NCI-H2171 (cell line): Measurements from ENCODE around the gene MYF6.

Experiments
- DNase-seq: peaks from one replicate; lab custom pipeline; 2025; lab: John Stamatoyannopoulos, UW

MYF6 gene

GRCh38 chr12:80707830-80708258 is 410 bp downstream of the MYF6 start:
- DNase-seq = no peak

- DNase-seq = no peak
These were observed 983 bp downstream of the MYF6 start for GRCh38 chr12:80708259-80708974.

- DNase-seq = no peak
These were observed 1.5 kb downstream of the MYF6 start for GRCh38 chr12:80708975-80709328.

DNA sequence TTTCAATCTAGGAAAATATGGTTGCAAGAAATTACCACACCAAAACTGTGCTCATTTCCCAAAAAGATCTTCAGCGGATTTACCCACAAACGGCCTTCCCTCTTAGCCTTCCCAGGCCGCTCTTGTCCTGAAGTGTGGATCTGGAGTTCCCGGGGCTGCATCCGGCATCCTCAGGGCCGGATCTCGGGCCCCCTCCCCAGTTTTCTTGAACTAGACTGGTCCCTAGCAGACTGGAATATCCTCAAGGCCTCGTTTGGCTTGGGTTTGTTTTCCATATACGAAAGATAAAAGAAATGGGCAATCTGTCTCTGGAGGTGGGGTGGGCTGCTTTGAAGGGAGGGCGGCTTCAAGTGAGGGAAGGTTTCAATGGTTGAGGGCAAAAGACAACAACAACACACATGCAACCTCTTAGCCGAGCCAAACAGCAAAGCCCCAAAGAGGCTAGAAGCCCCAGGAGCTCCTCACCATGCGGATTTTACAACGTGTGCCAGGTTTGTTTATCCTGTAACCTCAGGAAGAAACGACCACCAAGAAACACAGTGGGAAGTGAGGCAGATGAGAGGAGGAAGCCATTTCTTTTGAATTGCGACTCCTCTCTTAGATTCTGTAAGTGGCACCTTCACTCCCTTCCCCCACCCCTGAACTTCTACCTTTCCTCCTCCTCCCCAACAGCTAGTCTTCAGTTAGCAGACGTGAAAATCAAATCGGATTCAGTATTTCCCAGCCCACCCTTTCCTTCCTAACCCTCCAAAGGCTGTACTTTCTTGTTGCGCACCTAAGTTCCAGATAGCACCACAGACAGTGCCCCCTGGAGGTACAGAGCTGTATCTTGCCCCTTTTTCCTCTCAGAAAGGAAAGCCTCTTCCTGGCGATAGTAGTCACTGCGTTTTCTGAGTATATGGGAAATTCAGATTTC is 2.6 kb downstream of the MYF6 start:
- DNase-seq = no peak

DNA sequence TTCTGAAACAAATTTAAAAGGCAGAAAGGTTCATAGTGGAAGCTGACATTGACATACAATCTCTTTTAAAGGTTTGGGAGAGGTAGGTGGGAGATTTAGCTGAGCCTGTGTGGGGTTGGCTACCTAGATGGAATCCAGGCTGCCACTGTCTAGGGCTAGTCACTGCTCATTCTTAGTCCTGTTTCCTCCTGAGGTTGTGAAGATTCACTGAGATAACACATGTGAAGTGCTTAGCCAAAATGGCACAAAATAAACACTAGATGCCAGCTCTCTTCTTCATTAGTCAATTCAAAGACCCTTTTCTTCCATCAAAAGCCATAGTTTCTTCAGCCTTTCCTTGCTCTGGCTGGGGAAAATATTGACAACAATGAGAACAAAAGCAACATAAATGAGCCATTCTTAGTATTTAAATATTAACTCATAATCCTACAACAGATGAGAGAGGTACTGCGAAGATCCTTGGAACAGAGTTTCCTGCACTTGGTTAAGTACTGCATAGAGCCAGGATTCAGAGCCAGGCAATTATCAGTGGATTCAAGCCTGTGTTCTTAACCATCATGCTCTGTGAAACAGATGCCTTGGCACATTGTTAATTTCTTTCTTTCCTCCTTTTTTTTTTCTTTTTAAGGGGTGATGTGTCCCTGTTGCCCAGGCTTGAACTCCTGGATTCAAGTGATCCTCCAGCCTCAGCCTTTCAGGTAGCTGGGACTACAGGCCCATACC is 3.5 kb downstream of the MYF6 start:
- no peak for DNase-seq

DNA sequence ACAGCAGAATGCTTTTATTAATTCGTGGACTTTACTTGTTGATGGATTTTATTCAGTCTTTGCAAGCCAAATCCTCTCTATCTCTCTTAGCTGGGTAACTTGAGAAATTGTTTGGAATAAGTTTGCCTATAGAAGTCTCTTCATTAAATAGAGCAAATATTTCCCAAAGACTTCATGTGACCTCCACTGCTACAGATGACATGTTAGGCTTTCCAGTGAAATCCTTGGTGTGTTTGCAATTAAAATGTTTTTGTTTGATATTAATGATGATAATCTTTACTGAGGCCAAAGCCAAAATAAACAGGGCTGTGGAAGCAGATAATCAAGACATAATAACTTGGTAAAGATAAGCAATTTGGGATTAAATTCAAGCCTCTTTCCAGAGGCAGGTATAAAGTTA is 4.4 kb downstream of the MYF6 start:
- DNase-seq = no peak

DNA sequence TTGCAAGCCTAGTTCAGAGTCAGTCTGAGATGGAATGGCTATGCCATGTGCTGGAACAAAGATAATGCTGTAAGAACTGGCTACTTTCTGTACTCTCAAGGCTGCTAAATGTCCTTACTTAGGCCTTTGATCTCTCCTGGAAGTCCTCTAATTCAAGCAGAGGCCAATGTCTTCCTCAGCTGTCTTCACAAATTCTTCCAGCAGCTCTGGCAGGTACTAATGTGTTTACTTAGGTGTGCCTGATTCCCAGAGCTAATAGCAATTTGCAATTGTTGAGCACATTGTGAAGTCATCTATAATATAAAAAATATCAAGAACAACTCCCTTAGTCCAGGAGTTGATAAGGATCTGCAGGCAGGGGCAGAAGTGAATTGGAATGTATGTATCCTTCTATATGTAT is 5.4 kb downstream of the MYF6 start:
- no peak for DNase-seq

DNA sequence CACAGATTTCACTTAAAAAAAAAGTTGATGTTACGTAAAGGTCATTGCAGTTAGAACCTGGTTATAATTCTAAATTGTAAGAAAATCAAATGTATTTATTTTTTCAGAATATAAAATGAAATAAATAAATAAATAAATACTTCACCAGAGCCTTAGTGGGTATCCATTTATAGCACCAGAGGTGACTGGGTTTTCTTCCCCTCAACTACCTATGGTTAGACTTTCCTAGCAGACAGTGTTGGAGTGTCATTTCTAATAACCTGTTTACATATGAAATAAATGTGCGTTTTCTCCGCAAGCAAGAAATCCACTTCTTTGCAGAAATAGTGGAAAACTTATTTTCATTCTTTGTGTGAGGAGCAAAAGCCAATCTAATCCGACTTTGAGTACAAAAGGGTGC is 6.0 kb downstream of the MYF6 start:
- no peak for DNase-seq

DNA sequence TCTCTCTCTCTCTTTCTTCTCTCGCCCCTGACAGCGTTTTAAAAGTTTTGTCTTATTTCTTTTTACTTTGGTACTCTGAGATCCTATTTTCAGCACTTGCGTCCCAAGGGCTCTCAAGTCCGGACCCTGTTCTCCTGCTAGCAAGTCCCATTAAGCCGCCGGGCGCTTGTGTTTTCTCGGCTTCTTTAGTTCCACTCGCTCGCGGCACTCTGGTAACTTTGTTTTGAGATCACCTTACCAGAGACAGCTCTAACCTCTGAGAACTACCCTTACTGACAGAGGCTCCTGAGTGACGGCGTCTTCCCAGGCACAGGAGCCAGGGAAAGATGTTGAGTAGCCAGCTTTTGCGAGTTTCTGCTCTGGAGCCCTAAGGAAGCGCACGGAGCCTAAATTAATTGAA is 6.6 kb downstream of the MYF6 start:
- no peak for DNase-seq

GRCh38 chr12:80714846-80715245 is 7.4 kb downstream of the MYF6 start:
- DNase-seq = no peak

- DNase-seq = no peak
These were observed 8.3 kb downstream of the MYF6 start for GRCh38 chr12:80715713-80716249.

- DNase-seq = no peak
These were observed 9.4 kb downstream of the MYF6 start, which contains the start of gene MYF5 for GRCh38 chr12:80716696-80717469. MYF5 (plus strand) TSS chr12:80716912; CDS start chr12:80717064, 152 bp downstream.

DNA sequence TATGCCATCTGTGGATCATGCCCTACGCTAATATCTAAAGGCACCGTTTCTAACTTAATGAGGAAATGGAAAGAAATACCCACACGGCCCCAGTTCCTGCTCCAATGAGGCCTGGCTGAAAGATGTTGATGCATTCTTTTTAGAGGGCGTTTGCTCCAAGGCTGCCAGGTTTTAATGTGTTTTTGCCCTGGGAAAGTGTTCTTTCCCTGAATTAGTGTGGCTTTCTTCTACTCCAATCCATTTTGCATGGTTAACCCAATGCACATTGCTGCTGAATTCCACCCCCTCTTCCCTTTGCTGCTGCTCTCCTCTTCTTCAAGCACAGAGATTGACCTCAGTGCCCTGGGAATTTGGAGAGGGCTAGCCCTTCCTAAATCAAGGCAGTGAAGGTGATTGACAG is 10.4 kb downstream of the MYF6 start:
- DNase-seq = no peak

- no peak for DNase-seq
These were observed 13.1 kb downstream of the MYF6 start for GRCh38 chr12:80720516-80720915.

GRCh38 chr12:80721326-80721725 is 13.9 kb downstream of the MYF6 start:
- DNase-seq = no peak

DNA sequence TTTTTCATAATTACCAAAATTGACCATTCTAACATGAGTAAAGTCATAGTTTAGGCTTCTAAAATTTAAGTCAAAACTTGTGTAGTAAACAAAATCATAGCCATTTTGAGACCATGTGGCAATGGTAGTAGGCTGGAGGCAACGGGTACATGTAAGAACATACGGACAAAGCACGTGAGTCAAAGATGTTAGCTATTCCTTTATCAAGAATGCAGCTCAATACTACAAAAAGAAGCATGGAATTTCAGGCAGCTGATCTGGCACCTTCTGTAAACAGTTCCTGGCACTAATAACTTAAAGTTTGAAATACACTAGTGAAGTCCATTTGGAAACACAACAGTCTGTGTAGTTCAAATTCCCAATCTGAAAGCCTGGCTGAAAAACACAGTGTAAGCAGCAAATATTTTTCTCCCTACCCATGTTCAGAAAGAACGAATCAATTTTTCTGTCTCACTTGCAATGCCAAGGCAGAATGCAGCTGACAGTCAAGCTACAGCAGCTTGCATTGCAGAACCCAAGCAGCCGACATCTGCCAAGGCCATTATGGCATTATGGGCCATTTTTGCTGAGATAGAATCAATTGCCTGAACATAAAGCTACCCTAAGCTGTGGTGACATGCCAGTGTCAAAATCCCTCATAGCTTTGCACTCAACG is 38.5 kb downstream of the MYF6 start:
- peak; percentile 28 for DNase-seq

DNA sequence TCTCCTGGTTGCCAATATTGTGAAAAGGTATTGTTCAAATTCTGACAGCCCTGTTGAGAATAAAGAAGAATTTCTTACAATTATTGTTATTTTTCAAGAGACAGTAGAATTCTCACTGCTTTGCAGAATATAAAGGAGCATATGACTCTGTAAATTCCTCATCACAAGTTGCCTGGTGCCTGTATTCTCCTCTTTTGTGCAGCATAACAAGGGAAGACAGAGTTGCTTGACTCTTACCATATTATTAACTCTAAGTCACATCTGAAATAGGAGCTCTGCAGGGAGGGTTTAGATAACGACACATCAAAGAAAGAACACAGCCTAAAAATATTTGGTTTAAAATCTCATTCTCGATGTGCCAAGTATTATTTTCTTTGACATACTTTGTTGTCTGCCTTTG is 40.4 kb downstream of the MYF6 start:
- no peak for DNase-seq

DNA sequence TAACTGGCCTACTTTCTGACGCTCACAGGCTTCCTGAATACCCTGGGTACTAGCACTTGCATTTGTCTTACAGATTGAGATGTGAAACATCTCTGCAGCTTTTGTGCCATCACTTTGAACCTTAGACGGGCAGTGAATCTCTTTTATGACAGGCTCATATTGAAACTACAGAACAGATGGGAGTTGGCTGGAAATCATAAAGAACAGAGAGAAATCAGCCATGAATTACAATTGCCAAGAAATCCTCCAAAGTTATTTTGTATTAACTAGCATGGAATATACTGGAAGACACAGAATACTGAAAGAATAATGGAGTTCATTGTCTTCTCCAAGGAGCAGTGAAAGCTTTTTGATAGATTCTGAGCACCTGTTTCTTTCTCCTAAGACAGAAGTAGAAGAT is 42.0 kb downstream of the MYF6 start:
- no peak for DNase-seq

- no peak for DNase-seq
These were observed 45.0 kb downstream of the MYF6 start for GRCh38 chr12:80752464-80752863.

DNA sequence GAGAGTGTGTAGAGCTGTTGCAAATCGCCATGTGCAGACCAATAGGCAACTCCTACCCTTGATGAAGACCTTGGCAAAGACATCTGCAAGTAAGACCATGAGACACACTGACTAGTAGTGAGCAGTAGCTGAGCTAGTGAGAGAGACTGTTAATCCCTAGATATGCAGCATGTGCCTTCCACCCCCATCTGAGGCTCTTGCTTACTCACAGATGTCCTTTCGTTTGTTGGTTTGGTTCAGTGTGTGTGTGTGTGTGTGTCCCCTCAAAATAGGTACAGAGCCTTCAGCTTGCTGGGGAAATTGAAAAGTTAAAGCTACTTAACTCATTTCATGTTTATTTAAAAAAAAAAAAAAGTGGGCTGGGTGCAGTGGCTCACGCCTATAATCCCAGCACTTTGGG is 46.8 kb downstream of the MYF6 start:
- DNase-seq = no peak

GRCh38 chr12:80756875-80757274 is 49.4 kb downstream of the MYF6 start:
- DNase-seq = no peak
